Activated naive CD8-positive, alpha-beta T cell (primary cell): ENCODE measurements around the gene AGBL5.

Experiments used
- H3K27ac Mint-ChIP-seq: one replicate; pipeline ENCODE4 v1.8.0; 2021; ENCODE audit warnings: mixed read lengths
- H3K27me3 Mint-ChIP-seq: one replicate; pipeline ENCODE4 v1.8.0; 2021; ENCODE audit warnings: mixed read lengths
- H3K36me3 Mint-ChIP-seq: one replicate; pipeline ENCODE4 v1.8.0; 2021; ENCODE audit warnings: mixed read lengths
- H3K4me1 Mint-ChIP-seq: one replicate; pipeline ENCODE4 v1.8.0; 2021; ENCODE audit warnings: low read depth, mixed read lengths
- H3K4me3 Mint-ChIP-seq: one replicate; pipeline ENCODE4 v1.8.0; 2021; ENCODE audit warnings: mild to moderate bottlenecking, mixed read lengths
- H3K9me3 Mint-ChIP-seq: one replicate; pipeline ENCODE4 v1.8.0; 2021; ENCODE audit warnings: low read depth, mixed read lengths

Gene AGBL5

GRCh38 chr2:27076323-27076722 lies 24.9 kb downstream of the AGBL5 start:
- no peaks in the 10 kb centered on the region for H3K36me3 Mint-ChIP-seq
- no peaks in the 10 kb centered on the region for H3K27me3 Mint-ChIP-seq
- H3K27ac Mint-ChIP-seq: peak overlapping the region; percentile 76
- no peak overlapping the region for H3K4me3 Mint-ChIP-seq
- H3K9me3 Mint-ChIP-seq: no peaks in the 10 kb centered on the region
- H3K4me1 Mint-ChIP-seq: peaks cover 45% of the 10 kb centered on the region

- H3K27ac Mint-ChIP-seq: no peak overlapping the region
- H3K4me1 Mint-ChIP-seq: peaks cover 47% of the 10 kb centered on the region
- H3K27me3 Mint-ChIP-seq: no peaks in the 10 kb centered on the region
- no peaks in the 10 kb centered on the region for H3K36me3 Mint-ChIP-seq
- H3K9me3 Mint-ChIP-seq: no peaks in the 10 kb centered on the region
- H3K4me3 Mint-ChIP-seq: no peak overlapping the region
Observed at GRCh38 chr2:27077231-27077630, 25.8 kb downstream of the AGBL5 start.

- Mint-ChIP-seq H3K4me3 (no peak within 1 kb of the TSS), H3K27me3 (no peaks in the 10 kb centered on the region), H3K4me1 (peaks cover 39% of the 10 kb centered on the region)
Observed at GRCh38 chr2:27078267-27079194, 27.1 kb downstream of the AGBL5 start, which contains the start of gene EMILIN1. TSS of gene EMILIN1 (plus strand) at chr2:27078615. CDS start at chr2:27079066, 451 bp downstream.

GRCh38 chr2:27079233-27080139 lies 28.0 kb downstream of the AGBL5 start:
- Mint-ChIP-seq H3K27ac (no peak overlapping the region), H3K4me3 (no peak overlapping the region), H3K9me3 (no peaks in the 10 kb centered on the region), H3K27me3 (no peaks in the 10 kb centered on the region), H3K36me3 (no peaks in the 10 kb centered on the region), H3K4me1 (peaks cover 33% of the 10 kb centered on the region)

More at GRCh38 chr2:27078267-27079194, 27.1 kb downstream of the AGBL5 start, which contains the start of gene EMILIN1:
- Mint-ChIP-seq H3K36me3 (no peaks in the 10 kb centered on the region), H3K9me3 (no peaks in the 10 kb centered on the region), H3K27ac (no peak within 1 kb of the TSS)

GRCh38 chr2:27080140-27080469 lies 28.6 kb downstream of the AGBL5 start:
- Mint-ChIP-seq H3K9me3 (no peaks in the 10 kb centered on the region), H3K27me3 (no peaks in the 10 kb centered on the region), H3K27ac (peak overlapping the region; percentile 28), H3K4me1 (peaks cover 28% of the 10 kb centered on the region), H3K4me3 (peak overlapping the region; percentile 20), H3K36me3 (no peaks in the 10 kb centered on the region)

GRCh38 chr2:27080603-27080936 lies 29.1 kb downstream of the AGBL5 start:
- peak overlapping the region; percentile 98 for H3K27ac Mint-ChIP-seq
- H3K36me3 Mint-ChIP-seq: no peaks in the 10 kb centered on the region
- H3K4me3 Mint-ChIP-seq: peak overlapping the region; percentile 17
- H3K4me1 Mint-ChIP-seq: peaks cover 28% of the 10 kb centered on the region
- H3K9me3 Mint-ChIP-seq: no peaks in the 10 kb centered on the region
- no peaks in the 10 kb centered on the region for H3K27me3 Mint-ChIP-seq

- Mint-ChIP-seq H3K27me3 (no peaks in the 10 kb centered on the region), H3K4me1 (peaks cover 23% of the 10 kb centered on the region), H3K4me3 (peak overlapping the region; percentile 88)
Observed at GRCh38 chr2:27081984-27082772, 30.7 kb downstream of the AGBL5 start.

GRCh38 chr2:27082773-27083409 lies 31.4 kb downstream of the AGBL5 start:
- Mint-ChIP-seq H3K27ac (no peak overlapping the region), H3K4me1 (peaks cover 29% of the 10 kb centered on the region), H3K9me3 (no peaks in the 10 kb centered on the region), H3K27me3 (no peaks in the 10 kb centered on the region), H3K4me3 (no peak overlapping the region), H3K36me3 (no peaks in the 10 kb centered on the region)

More at GRCh38 chr2:27081984-27082772, 30.7 kb downstream of the AGBL5 start:
- no peaks in the 10 kb centered on the region for H3K9me3 Mint-ChIP-seq
- H3K36me3 Mint-ChIP-seq: no peaks in the 10 kb centered on the region
- no peak overlapping the region for H3K27ac Mint-ChIP-seq

GRCh38 chr2:27083410-27084296 lies 32.2 kb downstream of the AGBL5 start:
- H3K4me3 Mint-ChIP-seq: no peak overlapping the region
- no peaks in the 10 kb centered on the region for H3K9me3 Mint-ChIP-seq
- H3K27me3 Mint-ChIP-seq: no peaks in the 10 kb centered on the region
- H3K27ac Mint-ChIP-seq: no peak overlapping the region
- H3K36me3 Mint-ChIP-seq: no peaks in the 10 kb centered on the region
- H3K4me1 Mint-ChIP-seq: peaks cover 31% of the 10 kb centered on the region

GRCh38 chr2:27084297-27085061 lies 33.0 kb downstream of the AGBL5 start:
- no peak overlapping the region for H3K27ac Mint-ChIP-seq
- H3K4me1 Mint-ChIP-seq: peaks cover 33% of the 10 kb centered on the region
- H3K27me3 Mint-ChIP-seq: no peaks in the 10 kb centered on the region
- no peaks in the 10 kb centered on the region for H3K9me3 Mint-ChIP-seq
- H3K36me3 Mint-ChIP-seq: no peaks in the 10 kb centered on the region
- peak overlapping the region; percentile 82 for H3K4me3 Mint-ChIP-seq

- H3K36me3 Mint-ChIP-seq: no peaks in the 10 kb centered on the region
- peak overlapping the region; percentile 82 for H3K4me3 Mint-ChIP-seq
- peak overlapping the region; percentile 66 for H3K27ac Mint-ChIP-seq
- H3K9me3 Mint-ChIP-seq: no peaks in the 10 kb centered on the region
- H3K4me1 Mint-ChIP-seq: peaks cover 35% of the 10 kb centered on the region
- no peaks in the 10 kb centered on the region for H3K27me3 Mint-ChIP-seq
Observed at GRCh38 chr2:27085062-27085672, 33.7 kb downstream of the AGBL5 start.

GRCh38 chr2:27085673-27086089 lies 34.2 kb downstream of the AGBL5 start:
- Mint-ChIP-seq H3K36me3 (no peaks in the 10 kb centered on the region), H3K9me3 (no peaks in the 10 kb centered on the region), H3K27ac (peak overlapping the region; percentile 66), H3K27me3 (no peaks in the 10 kb centered on the region), H3K4me1 (peaks cover 33% of the 10 kb centered on the region), H3K4me3 (peak overlapping the region; percentile 82)
